Astrocyte (in vitro differentiated cells and primary cell): Measurements from ENCODE around the gene HRAS. TPM values are rescaled to one million over a fixed set of nuclear protein-coding genes. Genes with fewer than 3 reads are reported as not detected.

ENCODE experiments used
- DNase-seq: peaks from one replicate; pipeline ENCODE4 v3.0.0-alpha.2; 2010; ENCODE audit warnings: low read depth
- FAIRE-seq: peaks from 2 replicates; lab custom pipeline; 2011; peaks lifted over from hg19 to GRCh38; lab: Jason Lieb, UNC
- H2AFZ ChIP-seq: 2 replicates; pipeline ENCODE4 v1.6.0; 2012; ENCODE audit warnings: low read depth, low read length, inconsistent platforms
- H3K27ac ChIP-seq: 2 replicates; pipeline ENCODE4 v1.5.1; 2011; ENCODE audit warnings: low read depth, low read length, inconsistent platforms
- H3K27me3 ChIP-seq: 2 replicates; pipeline ENCODE4 v1.6.0; 2011; ENCODE audit warnings: low read length, inconsistent platforms; ENCODE audit not compliant: insufficient read depth
- H3K36me3 ChIP-seq: 2 replicates; pipeline ENCODE4 v1.5.1; 2011; ENCODE audit warnings: low read length, inconsistent platforms; ENCODE audit not compliant: insufficient read depth
- H3K4me1 ChIP-seq: 2 replicates; pipeline ENCODE4 v1.5.1; 2011; ENCODE audit warnings: low read length, inconsistent platforms; ENCODE audit not compliant: insufficient read depth
- H3K4me2 ChIP-seq: 2 replicates; pipeline ENCODE4 v1.6.0; 2012; ENCODE audit warnings: low read length, inconsistent platforms
- H3K4me3 ChIP-seq: 2 replicates; pipeline ENCODE4 v1.5.1; 2011; ENCODE audit warnings: low read depth, mild to moderate bottlenecking, low read length, inconsistent platforms; ENCODE audit not compliant: insufficient read depth
- H3K79me2 ChIP-seq: 2 replicates; pipeline ENCODE4 v1.6.0; 2012; ENCODE audit warnings: mild to moderate bottlenecking, low read length, inconsistent platforms; ENCODE audit not compliant: insufficient read depth
- H3K9ac ChIP-seq: 2 replicates; pipeline ENCODE4 v1.6.0; 2012; ENCODE audit warnings: mild to moderate bottlenecking, low read length, inconsistent platforms
- H3K9me3 ChIP-seq: 2 replicates; pipeline ENCODE4 v1.5.1; 2012; ENCODE audit warnings: low read depth, mild to moderate bottlenecking, low read length, inconsistent platforms; ENCODE audit not compliant: insufficient read depth
- H4K20me1 ChIP-seq: 2 replicates; pipeline ENCODE4 v1.6.0; 2012; ENCODE audit warnings: low read length, inconsistent platforms; ENCODE audit not compliant: insufficient read depth
- H3K27ac Mint-ChIP-seq: one replicate; pipeline ENCODE4 v1.8.0; 2021; ENCODE audit warnings: mild to moderate bottlenecking, mixed read lengths; ENCODE audit not compliant: unreplicated experiment
- H3K27me3 Mint-ChIP-seq: one replicate; pipeline ENCODE4 v1.8.0; 2021; ENCODE audit warnings: low read depth, mixed read lengths; ENCODE audit not compliant: unreplicated experiment
- H3K36me3 Mint-ChIP-seq: one replicate; pipeline ENCODE4 v1.8.0; 2021; ENCODE audit warnings: low read depth, mixed read lengths; ENCODE audit not compliant: unreplicated experiment
- H3K4me1 Mint-ChIP-seq: one replicate; pipeline ENCODE4 v1.8.0; 2021; ENCODE audit warnings: low read depth, mixed read lengths; ENCODE audit not compliant: unreplicated experiment
- H3K4me3 Mint-ChIP-seq: one replicate; pipeline ENCODE4 v1.8.0; 2021; ENCODE audit warnings: mild to moderate bottlenecking, moderate library complexity, mixed read lengths; ENCODE audit not compliant: unreplicated experiment
- H3K9me3 Mint-ChIP-seq: one replicate; pipeline ENCODE4 v1.8.0; 2021; ENCODE audit warnings: mild to moderate bottlenecking, mixed read lengths; ENCODE audit not compliant: unreplicated experiment
- EZH2 ChIP-seq: IDR thresholded peaks from 2 replicates; pipeline ENCODE4 v1.6.1; 2012; ENCODE audit warnings: mild to moderate bottlenecking, low read length, inconsistent platforms; ENCODE audit not compliant: insufficient read depth
- total RNA-seq: library from RNA; stranded (reverse); gene quantifications from 2 replicates; pipeline ENCODE4 v1.2.1, GENCODE V29; 2021
- TF ChIP-seq, protein P1 (sequence below): IDR thresholded peaks from 2 replicates; pipeline ENCODE4 v1.5.1; 2011; ENCODE audit warnings: low read depth, mild to moderate bottlenecking, inconsistent platforms, low read length, moderate library complexity; ENCODE audit not compliant: insufficient read depth

Gene HRAS
- total RNA-seq, 1 donor from 2014 or later: 84.2 TPM

DNA sequence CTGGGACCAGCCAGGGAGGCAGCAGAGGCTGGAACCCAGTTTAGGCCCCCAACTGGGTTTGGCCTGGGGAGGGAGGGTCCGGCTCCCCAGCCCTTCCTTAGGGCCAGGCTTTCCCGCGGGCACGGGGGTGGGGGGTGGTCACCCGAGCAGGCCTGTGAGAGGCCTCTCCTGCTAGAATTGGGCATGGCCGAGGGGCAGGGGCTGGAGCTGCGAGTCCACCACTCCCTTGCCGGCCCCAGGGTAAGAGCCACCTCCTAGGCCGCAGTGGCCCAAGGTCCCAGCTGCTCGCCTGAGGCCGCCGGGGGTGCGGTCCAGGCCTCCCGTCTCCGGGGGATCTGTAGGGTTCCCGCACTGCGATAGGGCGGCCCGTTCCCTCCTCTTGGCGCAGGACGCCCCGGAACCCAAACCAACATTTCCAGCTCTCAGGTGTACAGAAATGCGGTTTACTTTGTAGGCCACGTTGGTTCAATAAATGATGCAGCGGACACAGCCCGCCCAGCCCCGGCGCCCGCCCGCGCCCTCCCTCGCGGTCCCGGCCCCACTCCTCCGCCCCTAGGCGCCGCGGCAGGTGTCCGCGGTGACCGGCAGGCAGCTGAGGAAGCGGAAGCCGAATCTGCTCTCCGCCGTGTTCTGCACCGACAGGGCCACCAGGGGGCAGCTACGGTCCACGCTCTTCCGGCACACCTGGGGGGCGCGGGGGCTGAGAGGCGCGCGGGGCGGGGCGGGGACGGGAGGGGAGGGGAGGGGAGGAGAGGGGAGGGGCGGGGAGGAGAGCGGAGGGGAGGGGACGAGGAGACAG lies 19.3 kb upstream of the HRAS start:
- peaks cover 9% of the 10 kb centered on the region for H3K27me3 Mint-ChIP-seq
- Histone ChIP-seq H2AFZ (no peak overlapping the region), H4K20me1 (no peaks in the 10 kb centered on the region), H3K4me2 (peak overlapping the region; percentile 46), H3K4me3 (no peak overlapping the region), H3K36me3 (no peaks in the 10 kb centered on the region), H3K4me1 (no peaks in the 10 kb centered on the region), H3K9ac (no peak overlapping the region), H3K9me3 (no peaks in the 10 kb centered on the region), H3K27me3 (peaks cover 23% of the 10 kb centered on the region), H3K79me2 (no peaks in the 10 kb centered on the region), H3K27ac (no peak overlapping the region)
- H3K36me3 Mint-ChIP-seq: no peaks in the 10 kb centered on the region
- no peak overlapping the region for H3K27ac Mint-ChIP-seq
- TF ChIP-seq, protein P1, sequence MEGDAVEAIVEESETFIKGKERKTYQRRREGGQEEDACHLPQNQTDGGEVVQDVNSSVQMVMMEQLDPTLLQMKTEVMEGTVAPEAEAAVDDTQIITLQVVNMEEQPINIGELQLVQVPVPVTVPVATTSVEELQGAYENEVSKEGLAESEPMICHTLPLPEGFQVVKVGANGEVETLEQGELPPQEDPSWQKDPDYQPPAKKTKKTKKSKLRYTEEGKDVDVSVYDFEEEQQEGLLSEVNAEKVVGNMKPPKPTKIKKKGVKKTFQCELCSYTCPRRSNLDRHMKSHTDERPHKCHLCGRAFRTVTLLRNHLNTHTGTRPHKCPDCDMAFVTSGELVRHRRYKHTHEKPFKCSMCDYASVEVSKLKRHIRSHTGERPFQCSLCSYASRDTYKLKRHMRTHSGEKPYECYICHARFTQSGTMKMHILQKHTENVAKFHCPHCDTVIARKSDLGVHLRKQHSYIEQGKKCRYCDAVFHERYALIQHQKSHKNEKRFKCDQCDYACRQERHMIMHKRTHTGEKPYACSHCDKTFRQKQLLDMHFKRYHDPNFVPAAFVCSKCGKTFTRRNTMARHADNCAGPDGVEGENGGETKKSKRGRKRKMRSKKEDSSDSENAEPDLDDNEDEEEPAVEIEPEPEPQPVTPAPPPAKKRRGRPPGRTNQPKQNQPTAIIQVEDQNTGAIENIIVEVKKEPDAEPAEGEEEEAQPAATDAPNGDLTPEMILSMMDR: no peak
- peak; percentile 18 for TF ChIP-seq EZH2
- DNase-seq (no peak), FAIRE-seq (no peak)
- H3K9me3 Mint-ChIP-seq: no peaks in the 10 kb centered on the region
- no peak overlapping the region for H3K4me3 Mint-ChIP-seq
- H3K4me1 Mint-ChIP-seq: peaks cover 1% of the 10 kb centered on the region

DNA sequence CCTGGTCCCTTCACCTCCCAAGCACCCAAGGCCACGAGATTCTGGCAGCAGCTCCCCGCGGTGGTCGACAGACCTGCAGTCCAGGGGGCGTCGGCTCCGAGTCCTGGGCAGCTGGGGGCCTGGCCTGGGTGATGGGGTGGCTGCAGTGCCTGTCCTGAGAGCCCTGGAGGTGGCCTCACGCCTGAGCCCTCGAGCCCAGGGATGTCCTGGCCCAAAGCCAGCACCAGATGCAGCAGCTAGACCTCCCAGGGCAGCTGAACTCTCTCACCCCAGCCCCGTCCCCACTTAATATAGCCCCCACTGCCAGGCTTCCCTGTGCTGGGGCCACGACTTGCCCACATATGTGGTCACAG lies 18.6 kb upstream of the HRAS start:
- H3K9me3 ChIP-seq: no peaks in the 10 kb centered on the region
- H3K4me1 Mint-ChIP-seq: peaks cover 1% of the 10 kb centered on the region
- H4K20me1 ChIP-seq: no peaks in the 10 kb centered on the region
- peaks cover 9% of the 10 kb centered on the region for H3K27me3 Mint-ChIP-seq
- DNase-seq: no peak
- FAIRE-seq: no peak
- no peak overlapping the region for H2AFZ ChIP-seq
- no peak overlapping the region for H3K4me3 Mint-ChIP-seq
- no peak overlapping the region for H3K9ac ChIP-seq
- H3K27ac ChIP-seq: no peak overlapping the region
- H3K36me3 Mint-ChIP-seq: no peaks in the 10 kb centered on the region
- H3K27me3 ChIP-seq: peaks cover 18% of the 10 kb centered on the region
- H3K4me3 ChIP-seq: no peak overlapping the region
- H3K27ac Mint-ChIP-seq: no peak overlapping the region
- no peaks in the 10 kb centered on the region for H3K79me2 ChIP-seq
- no peak overlapping the region for H3K4me2 ChIP-seq
- no peaks in the 10 kb centered on the region for H3K4me1 ChIP-seq
- H3K9me3 Mint-ChIP-seq: no peaks in the 10 kb centered on the region
- no peak for TF ChIP-seq EZH2
- TF ChIP-seq, protein P1: no peak
- no peaks in the 10 kb centered on the region for H3K36me3 ChIP-seq
